Measurements from ENCODE around the gene MYO7B. TPM values are rescaled to one million over a fixed set of nuclear protein-coding genes. Genes with fewer than 3 reads are reported as not detected.
A peak's percentile ranks its signal among the peaks of the same experiment; 100 is the strongest.

Gene MYO7B
- polyA plus RNA-seq, 1 of the 3 experiments (the other 2 are of a cell fraction), result 0.08 TPM

- 38% methylated on average over 10 of the region's 13 CpGs for WGBS (ENCODE audit: low lambda C conversion rate)
- Histone ChIP-seq H3K4me3 (ENCODE audit: low read depth in 2 of 2, low read length in 1 of 2) (no peak overlapping the region), H3K4me2 (no peak overlapping the region), H3K79me2 (ENCODE audit: insufficient read depth) (no peaks in the 10 kb centered on the region), H3K9ac (no peak overlapping the region), H3K27ac (ENCODE audit: low read depth in 2 of 2, low read length in 1 of 2) (no peak overlapping the region), H2AFZ (ENCODE audit: low read depth) (no peak overlapping the region), H3K4me1 (ENCODE audit: control insufficient read depth in 1 of 2, insufficient read depth in 2 of 2, low read depth in 1 of 2, low read length in 1 of 2) (no peaks in the 10 kb centered on the region; a peak in 1 of 4 replicates), H3K36me3 (replicated peaks in 1 of 2; ENCODE audit: control insufficient read depth in 1 of 2, insufficient read depth in 2 of 2, low read length in 1 of 2) (no peaks in the 10 kb centered on the region), H3K9me2 (no peaks in the 10 kb centered on the region), H3K27me3 (ENCODE audit: insufficient read depth) (no peaks in the 10 kb centered on the region), H3F3A (replicated peaks; ENCODE audit: insufficient read depth) (no peaks in the 10 kb centered on the region), H4K20me1 (ENCODE audit: insufficient read depth) (no peaks in the 10 kb centered on the region), H3K9me3 (no peaks in the 10 kb centered on the region; the same call in 1 of the 2 replicates)
- peak; percentile 8 for DNase-seq
- ChIA-PET POLR2A (no interaction called here), CTCF (no interaction called here)
- TF ChIP-seq, protein P1, sequence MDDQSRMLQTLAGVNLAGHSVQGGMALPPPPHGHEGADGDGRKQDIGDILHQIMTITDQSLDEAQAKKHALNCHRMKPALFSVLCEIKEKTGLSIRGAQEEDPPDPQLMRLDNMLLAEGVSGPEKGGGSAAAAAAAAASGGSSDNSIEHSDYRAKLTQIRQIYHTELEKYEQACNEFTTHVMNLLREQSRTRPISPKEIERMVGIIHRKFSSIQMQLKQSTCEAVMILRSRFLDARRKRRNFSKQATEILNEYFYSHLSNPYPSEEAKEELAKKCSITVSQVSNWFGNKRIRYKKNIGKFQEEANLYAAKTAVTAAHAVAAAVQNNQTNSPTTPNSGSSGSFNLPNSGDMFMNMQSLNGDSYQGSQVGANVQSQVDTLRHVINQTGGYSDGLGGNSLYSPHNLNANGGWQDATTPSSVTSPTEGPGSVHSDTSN (IDR thresholded peaks at IDR 0.05), result no peak
Observed at GRCh38 chr2:127612111-127612822, 76.8 kb downstream of the MYO7B start.

DNA sequence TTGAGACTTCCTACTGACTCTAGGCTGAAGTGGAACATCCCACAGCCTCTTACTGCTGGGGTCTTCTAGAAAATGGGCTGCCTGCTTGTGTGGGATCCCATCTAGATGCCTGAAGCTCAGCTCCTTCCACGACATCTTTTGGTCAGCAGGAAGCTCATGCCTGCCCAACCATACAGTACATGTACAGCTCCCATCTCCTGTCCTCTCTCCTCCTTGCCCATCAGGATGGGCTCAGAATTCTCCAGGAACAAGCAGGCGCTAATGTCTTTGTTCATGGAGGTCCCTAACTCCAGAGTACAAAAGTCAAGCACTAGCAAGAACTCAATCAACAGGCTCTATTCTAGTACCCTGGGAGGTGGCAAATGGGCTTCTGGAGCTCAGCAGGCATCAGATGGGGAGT is 78.8 kb downstream of the MYO7B start:
- Histone ChIP-seq H3K4me1 (ENCODE audit: control insufficient read depth in 1 of 2, insufficient read depth in 2 of 2, low read depth in 1 of 2, low read length in 1 of 2) (no peaks in the 10 kb centered on the region; a peak in 1 of 4 replicates), H3K79me2 (ENCODE audit: insufficient read depth) (no peaks in the 10 kb centered on the region), H3K27ac (ENCODE audit: low read depth in 2 of 2, low read length in 1 of 2) (no peak overlapping the region), H3K9ac (no peak overlapping the region), H3K27me3 (ENCODE audit: insufficient read depth) (no peaks in the 10 kb centered on the region), H3K4me3 (ENCODE audit: low read depth in 2 of 2, low read length in 1 of 2) (no peak overlapping the region), H2AFZ (ENCODE audit: low read depth) (no peak overlapping the region), H3K4me2 (no peak overlapping the region), H3F3A (replicated peaks; ENCODE audit: insufficient read depth) (no peaks in the 10 kb centered on the region), H3K36me3 (replicated peaks in 1 of 2; ENCODE audit: control insufficient read depth in 1 of 2, insufficient read depth in 2 of 2, low read length in 1 of 2) (no peaks in the 10 kb centered on the region), H4K20me1 (ENCODE audit: insufficient read depth) (no peaks in the 10 kb centered on the region), H3K9me3 (no peaks in the 10 kb centered on the region; the same call in 1 of the 2 replicates), H3K9me2 (no peaks in the 10 kb centered on the region)
- WGBS (ENCODE audit: low lambda C conversion rate), result 35% methylated on average over 2 of the region's 2 CpGs
- TF ChIP-seq RAD21 (IDR thresholded peaks at IDR 0.05; ENCODE audit: low read length) (no peak), YY1 (IDR thresholded peaks at IDR 0.05; ENCODE audit: low read depth) (no peak), NFIC (IDR thresholded peaks at IDR 0.05; ENCODE audit: borderline replicate concordance) (no peak), CHD2 (IDR thresholded peaks at IDR 0.05; ENCODE audit: low read length, partially characterized antibody) (no peak), TCF12 (IDR thresholded peaks at IDR 0.05) (no peak), NRF1 (IDR thresholded peaks at IDR 0.05; ENCODE audit: low read depth, low read length) (no peak)
- TF ChIP-seq, protein P2, sequence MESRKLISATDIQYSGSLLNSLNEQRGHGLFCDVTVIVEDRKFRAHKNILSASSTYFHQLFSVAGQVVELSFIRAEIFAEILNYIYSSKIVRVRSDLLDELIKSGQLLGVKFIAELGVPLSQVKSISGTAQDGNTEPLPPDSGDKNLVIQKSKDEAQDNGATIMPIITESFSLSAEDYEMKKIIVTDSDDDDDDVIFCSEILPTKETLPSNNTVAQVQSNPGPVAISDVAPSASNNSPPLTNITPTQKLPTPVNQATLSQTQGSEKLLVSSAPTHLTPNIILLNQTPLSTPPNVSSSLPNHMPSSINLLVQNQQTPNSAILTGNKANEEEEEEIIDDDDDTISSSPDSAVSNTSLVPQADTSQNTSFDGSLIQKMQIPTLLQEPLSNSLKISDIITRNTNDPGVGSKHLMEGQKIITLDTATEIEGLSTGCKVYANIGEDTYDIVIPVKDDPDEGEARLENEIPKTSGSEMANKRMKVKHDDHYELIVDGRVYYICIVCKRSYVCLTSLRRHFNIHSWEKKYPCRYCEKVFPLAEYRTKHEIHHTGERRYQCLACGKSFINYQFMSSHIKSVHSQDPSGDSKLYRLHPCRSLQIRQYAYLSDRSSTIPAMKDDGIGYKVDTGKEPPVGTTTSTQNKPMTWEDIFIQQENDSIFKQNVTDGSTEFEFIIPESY (IDR thresholded peaks at IDR 0.05; ENCODE audit: borderline replicate concordance, low read depth), result no peak
- ChIA-PET CTCF (interaction anchor here (1.0 kb wide), 1 partner anchor 36 kb away, joined by 3 read pairs; no protein-coding TSS in a partner anchor), POLR2A (no interaction called here)
- peak; percentile 2 for DNase-seq

GRCh38 chr2:127614731-127615130 is 79.2 kb downstream of the MYO7B start:
- Histone ChIP-seq H2AFZ (ENCODE audit: low read depth) (no peak overlapping the region), H3K79me2 (ENCODE audit: insufficient read depth) (no peaks in the 10 kb centered on the region), H3K4me2 (no peak overlapping the region), H4K20me1 (ENCODE audit: insufficient read depth) (no peaks in the 10 kb centered on the region), H3K9me3 (no peaks in the 10 kb centered on the region; the same call in 1 of the 2 replicates), H3K4me3 (ENCODE audit: low read depth in 2 of 2, low read length in 1 of 2) (no peak overlapping the region), H3K9me2 (no peaks in the 10 kb centered on the region), H3K9ac (no peak overlapping the region), H3F3A (replicated peaks; ENCODE audit: insufficient read depth) (no peaks in the 10 kb centered on the region), H3K36me3 (replicated peaks in 1 of 2; ENCODE audit: control insufficient read depth in 1 of 2, insufficient read depth in 2 of 2, low read length in 1 of 2) (no peaks in the 10 kb centered on the region), H3K27me3 (ENCODE audit: insufficient read depth) (no peaks in the 10 kb centered on the region), H3K4me1 (ENCODE audit: control insufficient read depth in 1 of 2, insufficient read depth in 2 of 2, low read depth in 1 of 2, low read length in 1 of 2) (no peaks in the 10 kb centered on the region; a peak in 1 of 4 replicates), H3K27ac (ENCODE audit: low read depth in 2 of 2, low read length in 1 of 2) (no peak overlapping the region)
- 11% methylated on average over 3 of the region's 3 CpGs for WGBS (ENCODE audit: low lambda C conversion rate)
- ChIA-PET POLR2A (no interaction called here), CTCF (no interaction called here)
- TF ChIP-seq, protein P3, sequence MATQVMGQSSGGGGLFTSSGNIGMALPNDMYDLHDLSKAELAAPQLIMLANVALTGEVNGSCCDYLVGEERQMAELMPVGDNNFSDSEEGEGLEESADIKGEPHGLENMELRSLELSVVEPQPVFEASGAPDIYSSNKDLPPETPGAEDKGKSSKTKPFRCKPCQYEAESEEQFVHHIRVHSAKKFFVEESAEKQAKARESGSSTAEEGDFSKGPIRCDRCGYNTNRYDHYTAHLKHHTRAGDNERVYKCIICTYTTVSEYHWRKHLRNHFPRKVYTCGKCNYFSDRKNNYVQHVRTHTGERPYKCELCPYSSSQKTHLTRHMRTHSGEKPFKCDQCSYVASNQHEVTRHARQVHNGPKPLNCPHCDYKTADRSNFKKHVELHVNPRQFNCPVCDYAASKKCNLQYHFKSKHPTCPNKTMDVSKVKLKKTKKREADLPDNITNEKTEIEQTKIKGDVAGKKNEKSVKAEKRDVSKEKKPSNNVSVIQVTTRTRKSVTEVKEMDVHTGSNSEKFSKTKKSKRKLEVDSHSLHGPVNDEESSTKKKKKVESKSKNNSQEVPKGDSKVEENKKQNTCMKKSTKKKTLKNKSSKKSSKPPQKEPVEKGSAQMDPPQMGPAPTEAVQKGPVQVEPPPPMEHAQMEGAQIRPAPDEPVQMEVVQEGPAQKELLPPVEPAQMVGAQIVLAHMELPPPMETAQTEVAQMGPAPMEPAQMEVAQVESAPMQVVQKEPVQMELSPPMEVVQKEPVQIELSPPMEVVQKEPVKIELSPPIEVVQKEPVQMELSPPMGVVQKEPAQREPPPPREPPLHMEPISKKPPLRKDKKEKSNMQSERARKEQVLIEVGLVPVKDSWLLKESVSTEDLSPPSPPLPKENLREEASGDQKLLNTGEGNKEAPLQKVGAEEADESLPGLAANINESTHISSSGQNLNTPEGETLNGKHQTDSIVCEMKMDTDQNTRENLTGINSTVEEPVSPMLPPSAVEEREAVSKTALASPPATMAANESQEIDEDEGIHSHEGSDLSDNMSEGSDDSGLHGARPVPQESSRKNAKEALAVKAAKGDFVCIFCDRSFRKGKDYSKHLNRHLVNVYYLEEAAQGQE (IDR thresholded peaks at IDR 0.05; ENCODE audit: low read depth, low read length), result no peak
- 0 out of 2 replicates have a peak, but pooled peaks have one; percentile 8 for TF ChIP-seq TCF12 (IDR thresholded peaks at IDR 0.05)
- TF ChIP-seq, protein P4, sequence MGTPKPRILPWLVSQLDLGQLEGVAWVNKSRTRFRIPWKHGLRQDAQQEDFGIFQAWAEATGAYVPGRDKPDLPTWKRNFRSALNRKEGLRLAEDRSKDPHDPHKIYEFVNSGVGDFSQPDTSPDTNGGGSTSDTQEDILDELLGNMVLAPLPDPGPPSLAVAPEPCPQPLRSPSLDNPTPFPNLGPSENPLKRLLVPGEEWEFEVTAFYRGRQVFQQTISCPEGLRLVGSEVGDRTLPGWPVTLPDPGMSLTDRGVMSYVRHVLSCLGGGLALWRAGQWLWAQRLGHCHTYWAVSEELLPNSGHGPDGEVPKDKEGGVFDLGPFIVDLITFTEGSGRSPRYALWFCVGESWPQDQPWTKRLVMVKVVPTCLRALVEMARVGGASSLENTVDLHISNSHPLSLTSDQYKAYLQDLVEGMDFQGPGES (IDR thresholded peaks at IDR 0.05; ENCODE audit: low read depth, low read length), result no peak
- DNase-seq, result peak; percentile 6
